B cell (primary cell): ENCODE data around the gene TSPAN10.

ENCODE experiments used
- CTCF ChIP-seq: fragments of 200-600 bp; IDR thresholded peaks from one replicate; pipeline ENCODE4 v1.8.0; 2022; ENCODE audit warnings: antibody characterized with exemption, mild to moderate bottlenecking
- EZH2 ChIP-seq: IDR thresholded peaks from 2 replicates; pipeline ENCODE4 v1.6.1; 2012; ENCODE audit warnings: borderline replicate concordance, low read depth, mild to moderate bottlenecking, moderate library complexity, low read length; ENCODE audit not compliant: insufficient read depth, poor library complexity, severe bottlenecking

GRCh38 chr17:81655378-81656117, 18.6 kb downstream of the TSPAN10 start:
- TF ChIP-seq CTCF (no peak), EZH2 (no peak)
